Ramos (cell line): ENCODE data around the gene TMEM174.

Experiments used
- in situ Hi-C: fragments of 300-500 bp; cut with MboI; formaldehyde crosslinking; loops from one replicate; pipeline ENCODE4 v1.14.3; 2022; ENCODE audit warnings: low sequenced_read_pairs; ENCODE audit not compliant: unreplicated experiment

The TMEM174 gene, protein sequence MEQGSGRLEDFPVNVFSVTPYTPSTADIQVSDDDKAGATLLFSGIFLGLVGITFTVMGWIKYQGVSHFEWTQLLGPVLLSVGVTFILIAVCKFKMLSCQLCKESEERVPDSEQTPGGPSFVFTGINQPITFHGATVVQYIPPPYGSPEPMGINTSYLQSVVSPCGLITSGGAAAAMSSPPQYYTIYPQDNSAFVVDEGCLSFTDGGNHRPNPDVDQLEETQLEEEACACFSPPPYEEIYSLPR

GRCh38 chr5:73172951-73173350 is at the start of gene TMEM174:
Gene TMEM174, plus strand, starts transcription at chr5:73173193. Its CDS starts 51 bp downstream, at chr5:73173244.
- in situ Hi-C loops: no loop called here

DNA sequence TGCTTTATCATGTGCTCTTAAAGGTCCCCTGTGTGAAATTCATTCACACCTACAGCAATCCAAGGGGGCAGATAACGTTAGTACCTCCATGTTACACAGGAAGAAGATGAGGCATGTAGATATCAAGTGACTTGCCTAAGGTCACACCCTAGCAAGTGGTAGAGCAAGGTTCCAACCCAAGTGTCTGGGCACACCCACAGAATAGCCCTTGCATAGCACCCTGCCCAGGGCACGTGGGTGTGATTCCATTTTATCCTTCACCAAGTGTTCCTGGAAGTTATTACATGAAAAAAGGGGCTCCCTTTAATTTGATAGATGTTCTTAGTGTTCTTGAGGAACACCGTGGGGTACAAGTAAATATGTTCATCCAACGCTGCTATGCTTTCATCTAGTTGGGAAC is 47.7 kb upstream of the TMEM174 start:
- in situ Hi-C loops: no loop called here

GRCh38 chr5:73126381-73126780 is 46.6 kb upstream of the TMEM174 start:
- in situ Hi-C loops: no loop called here

DNA sequence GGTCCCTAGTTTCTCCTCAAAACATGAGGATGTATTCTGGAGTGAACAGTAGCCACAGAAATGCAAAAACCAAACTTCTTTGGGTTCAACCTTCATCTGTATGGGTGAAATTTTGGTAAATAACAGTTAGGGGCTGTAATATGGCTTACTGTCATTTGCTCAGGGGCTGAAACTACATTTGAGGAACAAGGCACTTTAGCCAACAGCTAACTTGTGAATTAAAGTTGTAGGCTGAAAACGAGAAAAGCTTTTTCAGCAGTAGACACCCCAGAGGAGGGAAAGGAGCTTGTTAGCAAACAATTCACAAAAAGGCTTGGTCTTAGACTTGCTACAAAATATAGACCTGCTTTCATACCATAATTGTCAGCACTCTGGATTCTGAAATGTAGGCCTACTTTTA is 46.0 kb upstream of the TMEM174 start:
- in situ Hi-C loops: no loop called here

DNA sequence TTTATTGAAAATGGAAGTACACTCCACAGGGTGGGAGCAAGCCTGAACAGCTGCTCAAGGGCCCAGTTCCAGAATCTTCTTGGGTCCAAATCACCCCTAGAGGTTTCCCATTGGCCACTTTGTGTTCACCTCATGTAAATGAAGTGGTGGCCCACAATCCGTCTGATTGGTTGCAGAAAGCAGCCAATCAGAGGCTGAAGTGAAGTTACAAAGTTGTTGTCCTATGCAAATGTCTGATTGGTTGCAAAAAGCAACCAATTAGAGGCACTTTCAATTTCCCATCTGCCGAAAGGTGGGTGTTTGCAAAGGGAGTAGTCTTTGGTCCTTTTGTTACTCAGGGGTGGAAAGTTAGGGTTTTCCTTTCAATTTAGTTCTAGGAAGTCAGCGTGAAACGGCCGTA is 43.9 kb upstream of the TMEM174 start:
- in situ Hi-C loops: no loop called here

GRCh38 chr5:73130811-73131210 is 42.2 kb upstream of the TMEM174 start:
- in situ Hi-C loops: no loop called here

DNA sequence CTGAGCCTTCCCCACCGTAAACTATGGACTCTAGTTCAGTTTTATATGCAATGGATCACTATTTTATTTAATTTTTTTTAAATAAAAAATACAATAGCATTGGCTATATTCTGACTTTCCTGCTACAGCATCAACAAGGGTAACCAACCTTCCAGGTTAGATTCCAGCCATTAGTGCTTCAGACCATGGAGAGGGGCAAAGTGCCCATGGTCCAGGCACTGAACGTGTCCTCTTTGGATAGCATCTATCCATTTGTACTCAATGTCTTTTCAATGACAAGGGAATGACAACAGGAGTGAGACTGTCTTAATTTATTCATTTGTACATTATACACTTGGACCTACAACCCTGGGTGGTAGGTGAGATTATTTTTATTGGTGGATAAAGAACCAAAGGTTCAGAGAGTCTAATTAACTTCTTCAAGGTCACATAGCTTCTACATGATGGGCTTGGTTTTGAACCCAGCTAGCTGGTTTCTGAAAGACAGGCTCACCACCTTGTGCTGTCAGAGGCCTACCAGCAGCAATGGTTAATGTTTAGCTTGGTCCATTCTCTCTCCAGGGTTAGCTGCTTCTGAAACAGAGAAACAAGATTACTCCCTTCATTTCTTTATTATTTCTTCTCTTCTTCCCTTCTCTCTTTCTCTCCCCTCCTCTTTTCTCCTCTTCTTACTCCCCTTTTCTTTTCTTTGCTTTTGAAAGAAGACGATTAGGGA is 41.1 kb upstream of the TMEM174 start:
- in situ Hi-C loops: no loop called here

GRCh38 chr5:73132759-73133158 is 40.2 kb upstream of the TMEM174 start:
- in situ Hi-C loops: no loop called here

- in situ Hi-C loops: no loop called here
Measured at GRCh38 chr5:73135021-73135420, 38.0 kb upstream of the TMEM174 start.

DNA sequence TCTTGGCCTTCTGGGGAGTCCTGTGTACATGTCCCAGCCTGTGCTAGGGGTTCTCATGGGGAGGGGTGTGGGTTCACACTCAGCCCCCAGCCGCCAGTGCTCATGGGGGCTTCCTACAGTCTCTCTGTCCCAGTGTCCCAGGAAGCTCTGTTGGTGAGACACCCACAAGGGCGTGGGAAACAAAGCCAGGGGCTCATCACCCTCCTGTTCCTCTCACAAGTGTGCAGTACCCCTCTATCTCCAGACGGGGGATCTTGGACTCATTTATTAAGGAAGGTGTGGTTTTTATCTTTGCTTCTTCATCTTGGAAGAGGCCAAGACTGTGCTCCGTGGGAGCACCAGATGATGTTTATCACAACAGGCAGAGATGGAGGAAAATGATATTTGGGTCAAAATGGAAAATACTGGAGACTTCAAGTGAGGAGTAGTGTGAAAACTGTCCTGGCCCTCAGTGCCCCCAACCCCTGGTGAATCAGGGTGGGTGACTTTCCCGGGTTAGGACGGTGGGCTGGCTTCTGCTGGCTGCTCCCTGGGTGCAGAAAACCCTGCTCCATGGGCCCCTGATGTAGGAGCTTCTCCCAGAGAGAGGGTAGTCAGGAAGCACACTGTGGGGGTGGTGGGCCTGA is 37.5 kb upstream of the TMEM174 start:
- in situ Hi-C loops: no loop called here

DNA sequence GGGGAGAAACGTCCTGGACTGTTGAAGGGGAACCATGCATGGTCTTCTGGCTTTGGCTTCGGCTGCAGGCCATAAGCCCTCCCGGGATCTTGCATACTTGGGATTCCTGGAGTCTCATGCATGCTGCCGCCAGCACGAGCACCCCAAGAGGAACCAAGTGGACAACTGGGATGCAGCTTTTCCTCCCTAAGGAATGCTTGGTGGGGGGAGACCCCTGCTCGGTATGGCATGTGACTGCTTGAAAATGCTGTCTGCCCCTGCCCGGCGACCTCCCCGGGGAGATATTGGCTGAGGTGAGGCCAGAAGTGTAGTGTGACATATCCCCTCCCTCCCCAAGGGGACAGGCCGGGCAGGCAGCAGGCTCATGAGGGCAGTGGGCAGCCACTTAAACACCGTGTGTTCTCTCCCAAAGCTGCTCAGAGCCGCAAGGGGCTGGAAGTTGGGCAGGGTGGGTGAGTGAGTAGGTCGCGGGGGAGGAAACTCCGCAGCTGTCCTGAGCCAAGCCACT is 36.9 kb upstream of the TMEM174 start:
- in situ Hi-C loops: no loop called here

- in situ Hi-C loops: no loop called here
Measured at GRCh38 chr5:73137563-73138530, 35.1 kb upstream of the TMEM174 start.

DNA sequence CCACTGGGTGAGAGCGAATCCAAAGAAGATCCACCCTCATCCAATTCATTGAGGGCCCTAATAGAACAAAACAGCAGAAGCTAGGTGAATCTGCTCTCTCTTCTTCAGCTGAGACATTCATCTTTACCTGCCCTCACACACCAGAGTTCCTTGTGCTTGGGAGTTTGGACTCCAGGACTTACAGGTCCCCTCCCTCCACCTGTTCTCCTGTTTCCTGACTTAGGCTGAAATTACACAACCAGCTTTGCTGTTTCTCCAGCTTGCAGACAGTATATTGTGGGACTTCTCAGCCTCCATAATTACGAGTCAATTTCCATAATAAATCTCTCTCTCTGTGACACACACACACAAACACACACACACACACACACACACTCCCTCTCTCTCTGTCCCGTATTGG is 33.5 kb upstream of the TMEM174 start:
- in situ Hi-C loops: no loop called here

- in situ Hi-C loops: no loop called here
Measured at GRCh38 chr5:73140801-73141200, 32.2 kb upstream of the TMEM174 start.

- in situ Hi-C loops: no loop called here
Measured at GRCh38 chr5:73142035-73142434, 31.0 kb upstream of the TMEM174 start.

DNA sequence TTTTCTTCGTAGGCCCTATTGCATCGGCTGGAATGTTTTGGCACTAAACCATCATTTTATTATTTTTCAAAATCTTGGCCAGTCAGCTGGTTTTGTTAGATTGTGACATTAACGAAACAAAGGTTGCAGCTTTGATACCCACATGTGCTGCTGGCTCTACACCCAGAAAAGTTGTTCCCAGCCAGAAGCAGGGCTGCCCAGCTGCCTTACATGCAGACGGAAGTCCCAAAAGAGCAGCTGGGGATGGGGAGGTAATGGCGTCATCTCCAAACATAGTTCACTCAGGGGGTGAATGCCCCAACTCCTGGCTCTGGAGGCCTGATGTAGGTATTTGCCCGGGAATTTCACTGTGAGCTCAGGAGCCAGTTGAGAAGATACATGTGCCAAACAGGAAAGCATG is 29.3 kb upstream of the TMEM174 start:
- in situ Hi-C loops: no loop called here

DNA sequence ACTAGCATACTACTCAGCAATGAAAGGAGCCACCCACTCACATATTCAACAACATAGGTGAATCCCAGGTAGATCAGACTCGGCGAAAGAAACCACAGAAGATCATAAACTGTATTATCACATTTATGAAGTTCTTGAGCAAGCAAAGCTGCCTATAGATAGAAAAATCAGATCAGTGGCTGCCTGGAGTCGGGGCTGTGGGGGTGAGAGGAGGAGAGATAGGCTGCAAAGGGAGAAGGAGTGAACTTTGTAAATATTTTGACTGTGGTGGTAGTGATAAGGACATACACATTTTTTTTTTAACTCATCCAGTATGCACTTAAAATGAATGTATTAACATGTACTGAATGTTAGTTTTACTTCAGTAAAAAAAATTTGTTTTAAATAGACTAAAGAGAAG is 23.5 kb upstream of the TMEM174 start:
- in situ Hi-C loops: no loop called here

DNA sequence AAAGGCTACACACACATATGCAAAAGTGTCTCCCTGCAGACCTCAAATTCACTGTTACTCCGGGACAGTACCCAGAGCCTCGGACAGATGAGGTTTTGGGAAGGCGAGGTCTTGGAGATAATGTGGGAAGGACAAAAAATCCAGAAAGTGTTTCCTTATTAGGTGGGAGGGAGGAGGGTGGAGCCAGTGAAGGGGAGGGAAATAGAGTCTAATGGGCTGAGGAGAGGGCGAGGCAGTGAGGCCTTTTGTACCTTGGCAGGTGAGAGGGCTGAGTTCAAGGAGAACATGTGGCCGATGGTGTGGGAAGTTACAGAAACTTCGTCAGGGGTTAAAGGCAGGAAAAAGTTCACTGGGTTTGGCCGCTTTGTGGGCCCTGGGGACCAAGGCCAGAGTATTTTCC is 22.1 kb upstream of the TMEM174 start:
- in situ Hi-C loops: no loop called here

DNA sequence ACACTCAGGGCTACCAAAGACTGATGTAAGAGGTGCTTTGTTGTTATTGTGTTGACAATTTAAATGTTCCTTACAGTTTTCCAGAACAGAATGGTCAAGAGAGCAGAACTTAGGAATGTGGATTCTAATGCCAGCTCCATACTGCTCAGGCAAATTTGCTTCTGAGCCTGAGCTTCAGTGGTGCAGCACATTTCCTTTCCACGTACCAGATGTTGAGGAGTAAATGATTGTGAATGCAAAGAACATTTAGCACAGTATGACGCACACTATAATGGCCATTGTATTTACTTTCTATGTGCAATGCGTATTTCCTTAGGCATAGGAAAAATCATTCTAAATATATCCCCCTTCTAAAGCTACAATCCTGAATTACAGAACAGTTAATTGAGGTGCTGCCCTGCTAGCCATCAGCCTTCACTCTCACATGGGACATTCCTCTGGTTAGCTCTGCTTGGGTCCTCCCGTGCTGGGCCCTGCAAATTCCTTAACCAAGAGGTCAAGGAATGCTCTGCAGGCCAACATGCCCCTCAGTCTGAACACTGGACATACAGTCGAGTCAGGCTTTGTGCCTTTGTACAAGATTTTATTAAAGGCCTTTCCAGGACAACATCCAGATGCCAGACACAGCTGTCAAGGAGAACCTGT is 21.1 kb upstream of the TMEM174 start:
- in situ Hi-C loops: no loop called here
